Measurements from ENCODE around the gene PATJ.

PATJ gene

GRCh38 chr1:61808968-61809367, 66.7 kb downstream of the PATJ start (continued):
- TF ChIP-seq ZNF561 (tag by site-specific recombination; IDR thresholded peaks at IDR 0.05; ENCODE audit: borderline replicate concordance) (peak; percentile 26; the same call in 1 of the 2 replicates), ZNF791 (tag by site-specific recombination; IDR thresholded peaks at IDR 0.05) (no peak), ZNF677 (tag by site-specific recombination; IDR thresholded peaks at IDR 0.05) (0 out of 2 replicates have a peak, but pooled peaks have one; percentile 49), AEBP2 (tag by site-specific recombination; IDR thresholded peaks at IDR 0.05; ENCODE audit: borderline replicate concordance) (no peak), WT1 (tag by site-specific recombination; IDR thresholded peaks at IDR 0.05) (no peak), ZNF830 (tag by site-specific recombination; IDR thresholded peaks at IDR 0.05; ENCODE audit: low read depth) (peak; percentile 83), TSHZ1 (tag by site-specific recombination; IDR thresholded peaks at IDR 0.05; ENCODE audit: borderline replicate concordance) (no peak), ZNF112 (tag by site-specific recombination; IDR thresholded peaks at IDR 0.05) (peak; percentile 77), IKZF3 (tag by site-specific recombination; IDR thresholded peaks at IDR 0.05) (0 out of 2 replicates have a peak, but pooled peaks have one; percentile 19), ZNF530 (tag by site-specific recombination; IDR thresholded peaks at IDR 0.05; ENCODE audit: low read depth) (no peak), KLF10 (tag by site-specific recombination; IDR thresholded peaks at IDR 0.05) (peak; percentile 75), ZNF555 (tag by site-specific recombination; conservative IDR thresholded peaks at IDR 0.05) (no peak), ZNF157 (tag by site-specific recombination; IDR thresholded peaks at IDR 0.05) (no peak), ZEB2 (tag by site-specific recombination; IDR thresholded peaks at IDR 0.05) (no peak), YY2 (tag by site-specific recombination; IDR thresholded peaks at IDR 0.05) (no peak), ZNF837 (tag by site-specific recombination; IDR thresholded peaks at IDR 0.05) (no peak), ZNF521 (tag by site-specific recombination; IDR thresholded peaks at IDR 0.05) (no peak), ZNF585B (tag by site-specific recombination; IDR thresholded peaks at IDR 0.05) (no peak), ZNF10 (tag by site-specific recombination; IDR thresholded peaks at IDR 0.05) (no peak), FEZF1 (tag by site-specific recombination; IDR thresholded peaks at IDR 0.05) (no peak), ZSCAN4 (tag by site-specific recombination; IDR thresholded peaks at IDR 0.05) (no peak), ZBTB6 (tag by site-specific recombination; IDR thresholded peaks at IDR 0.05) (no peak), ZFHX2 (tag by site-specific recombination; conservative IDR thresholded peaks at IDR 0.05) (no peak), ZNF2 (tag by site-specific recombination; IDR thresholded peaks at IDR 0.05) (no peak), ZNF274 (IDR thresholded peaks at IDR 0.05; ENCODE audit: low read length) (no peak), ZNF274 (tag by site-specific recombination; IDR thresholded peaks at IDR 0.05; ENCODE audit: borderline replicate concordance) (no peak), ZSCAN23 (tag by site-specific recombination; IDR thresholded peaks at IDR 0.05) (no peak), ZNF560 (tag by site-specific recombination; IDR thresholded peaks at IDR 0.05; ENCODE audit: borderline replicate concordance) (no peak), GFI1B (tag by site-specific recombination; IDR thresholded peaks at IDR 0.05) (no peak), ZNF174 (tag by site-specific recombination; IDR thresholded peaks at IDR 0.05) (peak; percentile 85; the same call in 1 of the 2 replicates), KLF16 (tag by site-specific recombination; IDR thresholded peaks at IDR 0.05) (no peak), ZNF544 (tag by site-specific recombination; IDR thresholded peaks at IDR 0.05) (peak; percentile 72; the same call in 1 of the 2 replicates), ZNF114 (tag by site-specific recombination; IDR thresholded peaks at IDR 0.05) (no peak), ZNF514 (tag by site-specific recombination; IDR thresholded peaks at IDR 0.05) (no peak)
- TF ChIP-seq, protein P1, sequence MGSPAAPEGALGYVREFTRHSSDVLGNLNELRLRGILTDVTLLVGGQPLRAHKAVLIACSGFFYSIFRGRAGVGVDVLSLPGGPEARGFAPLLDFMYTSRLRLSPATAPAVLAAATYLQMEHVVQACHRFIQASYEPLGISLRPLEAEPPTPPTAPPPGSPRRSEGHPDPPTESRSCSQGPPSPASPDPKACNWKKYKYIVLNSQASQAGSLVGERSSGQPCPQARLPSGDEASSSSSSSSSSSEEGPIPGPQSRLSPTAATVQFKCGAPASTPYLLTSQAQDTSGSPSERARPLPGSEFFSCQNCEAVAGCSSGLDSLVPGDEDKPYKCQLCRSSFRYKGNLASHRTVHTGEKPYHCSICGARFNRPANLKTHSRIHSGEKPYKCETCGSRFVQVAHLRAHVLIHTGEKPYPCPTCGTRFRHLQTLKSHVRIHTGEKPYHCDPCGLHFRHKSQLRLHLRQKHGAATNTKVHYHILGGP (tag by site-specific recombination; IDR thresholded peaks at IDR 0.05) = peak; percentile 61; the same call in 1 of the 2 replicates
